22Rv1 (cell line): ENCODE results near the gene ARHGEF38.

Experiments used
- ZFX ChIP-seq: fragments of 450-650 bp; IDR thresholded peaks from 2 replicates; pipeline ENCODE4 v1.6.1; 2017; ENCODE audit warnings: antibody characterized with exemption, borderline replicate concordance
- TF ChIP-seq, protein P1 (sequence below): fragments of 450-650 bp; IDR thresholded peaks from 2 replicates; pipeline ENCODE4 v1.5.1; 2017; ENCODE audit warnings: mild to moderate bottlenecking

DNA sequence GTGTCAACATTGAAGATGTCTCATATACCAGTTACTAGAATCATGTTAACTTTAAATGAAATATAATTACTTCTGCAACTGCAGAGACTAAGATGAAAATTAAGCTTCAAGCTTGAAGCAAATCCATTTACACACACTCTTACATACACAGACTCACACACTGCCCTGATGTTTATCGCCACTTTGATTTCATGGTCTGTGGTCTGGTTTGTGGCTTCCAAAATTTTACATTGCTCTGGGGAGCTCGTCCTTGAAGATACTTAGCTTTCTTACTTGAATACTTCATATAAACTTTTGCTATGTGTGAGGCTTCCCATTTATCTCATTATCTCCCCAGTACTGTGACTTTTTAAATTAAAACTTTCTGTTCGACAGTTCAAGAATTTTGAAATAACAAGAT is 35.8 kb downstream of the ARHGEF38 start:
- TF ChIP-seq, protein P1, sequence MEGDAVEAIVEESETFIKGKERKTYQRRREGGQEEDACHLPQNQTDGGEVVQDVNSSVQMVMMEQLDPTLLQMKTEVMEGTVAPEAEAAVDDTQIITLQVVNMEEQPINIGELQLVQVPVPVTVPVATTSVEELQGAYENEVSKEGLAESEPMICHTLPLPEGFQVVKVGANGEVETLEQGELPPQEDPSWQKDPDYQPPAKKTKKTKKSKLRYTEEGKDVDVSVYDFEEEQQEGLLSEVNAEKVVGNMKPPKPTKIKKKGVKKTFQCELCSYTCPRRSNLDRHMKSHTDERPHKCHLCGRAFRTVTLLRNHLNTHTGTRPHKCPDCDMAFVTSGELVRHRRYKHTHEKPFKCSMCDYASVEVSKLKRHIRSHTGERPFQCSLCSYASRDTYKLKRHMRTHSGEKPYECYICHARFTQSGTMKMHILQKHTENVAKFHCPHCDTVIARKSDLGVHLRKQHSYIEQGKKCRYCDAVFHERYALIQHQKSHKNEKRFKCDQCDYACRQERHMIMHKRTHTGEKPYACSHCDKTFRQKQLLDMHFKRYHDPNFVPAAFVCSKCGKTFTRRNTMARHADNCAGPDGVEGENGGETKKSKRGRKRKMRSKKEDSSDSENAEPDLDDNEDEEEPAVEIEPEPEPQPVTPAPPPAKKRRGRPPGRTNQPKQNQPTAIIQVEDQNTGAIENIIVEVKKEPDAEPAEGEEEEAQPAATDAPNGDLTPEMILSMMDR: no peak
- TF ChIP-seq ZFX: no peak
